ELR (cell line): ENCODE results near the gene PPM1L.

Experiments used
- DNase-seq: peaks from one replicate; pipeline ENCODE4 v3.0.0-alpha.2; 2015; ENCODE audit warnings: low read depth

PPM1L gene

DNA sequence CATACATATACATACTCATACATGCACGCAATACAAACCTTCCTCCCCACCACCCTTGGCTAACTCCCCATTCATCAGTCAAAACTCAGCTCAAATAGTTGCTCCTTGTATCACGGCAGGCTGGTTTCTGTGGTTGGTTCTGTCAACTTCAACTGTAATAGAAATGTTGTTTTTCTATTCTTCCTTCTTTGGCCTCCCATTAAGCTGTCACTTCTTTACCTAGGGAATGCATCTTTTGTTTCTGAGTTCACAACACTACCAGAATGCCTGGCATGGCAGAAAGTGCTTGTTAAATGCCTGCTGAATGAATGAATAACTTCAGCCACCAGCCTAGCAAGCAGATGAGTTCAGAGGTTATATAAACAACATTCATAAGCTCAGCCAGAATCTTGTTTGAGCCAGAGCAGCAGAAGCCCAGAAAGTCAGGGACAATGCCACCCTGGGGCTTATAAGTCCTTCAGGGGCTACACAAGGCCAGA is 286.0 kb downstream of the PPM1L start:
- no peak for DNase-seq

DNA sequence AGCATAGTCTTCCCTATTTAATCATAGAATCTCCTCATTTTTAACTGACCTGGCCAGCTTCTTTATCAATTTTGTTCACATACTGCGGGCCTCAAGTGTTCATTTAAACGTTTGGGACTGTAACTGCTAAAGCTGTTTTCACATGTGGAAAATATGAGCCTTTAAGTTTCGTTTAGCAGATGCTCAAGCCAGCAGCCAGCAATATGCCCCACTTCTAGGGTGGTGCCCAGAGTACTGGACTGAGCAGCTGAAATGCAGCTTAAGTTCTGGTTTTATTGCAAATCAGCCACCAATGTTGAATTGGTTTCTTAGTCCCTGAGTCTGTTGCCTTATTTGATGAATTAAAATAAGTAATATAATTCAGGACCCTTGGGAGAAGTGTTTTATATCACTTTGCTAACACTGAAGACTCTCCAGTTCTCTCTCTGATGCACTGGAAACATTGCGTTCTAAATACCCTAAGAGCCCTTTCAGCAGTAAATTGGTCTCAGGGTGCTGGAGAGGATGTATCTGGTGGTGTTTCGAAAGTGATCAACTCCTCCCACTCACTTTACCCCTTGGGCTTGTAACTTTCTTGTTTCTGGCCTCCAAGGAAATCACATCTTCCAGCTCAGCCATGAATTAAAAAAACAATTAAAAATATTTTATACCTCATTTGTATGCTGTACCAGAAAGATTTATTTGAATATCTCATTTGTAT is 287.5 kb downstream of the PPM1L start:
- DNase-seq, result no peak

DNA sequence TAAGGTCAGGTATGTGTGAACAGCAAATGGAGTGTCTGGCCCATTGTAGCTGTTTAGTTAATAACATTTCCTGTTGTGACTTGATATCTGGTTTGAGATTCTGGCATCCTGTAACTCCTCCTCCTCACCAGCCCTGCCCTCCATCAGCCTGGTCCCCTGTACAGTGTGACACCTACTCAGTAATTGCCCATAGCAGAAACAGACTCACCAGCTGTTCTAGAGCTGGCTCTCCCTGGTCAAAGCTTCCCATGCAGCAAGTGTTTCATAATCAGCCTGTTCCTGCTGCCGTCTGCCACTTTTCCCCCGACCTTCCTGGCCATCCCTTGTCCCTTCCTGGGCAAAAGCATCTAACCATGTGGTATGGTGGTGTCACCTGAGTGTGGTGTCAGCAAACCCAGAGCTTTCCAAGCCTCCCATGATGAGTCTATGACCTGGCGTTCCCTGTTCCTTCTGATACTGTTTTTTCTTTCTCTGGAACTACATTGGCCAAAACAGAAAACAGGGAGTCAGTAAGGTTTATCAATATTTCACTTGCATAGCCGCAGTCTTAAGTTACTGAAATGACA is 293.7 kb downstream of the PPM1L start:
- no peak for DNase-seq

DNA sequence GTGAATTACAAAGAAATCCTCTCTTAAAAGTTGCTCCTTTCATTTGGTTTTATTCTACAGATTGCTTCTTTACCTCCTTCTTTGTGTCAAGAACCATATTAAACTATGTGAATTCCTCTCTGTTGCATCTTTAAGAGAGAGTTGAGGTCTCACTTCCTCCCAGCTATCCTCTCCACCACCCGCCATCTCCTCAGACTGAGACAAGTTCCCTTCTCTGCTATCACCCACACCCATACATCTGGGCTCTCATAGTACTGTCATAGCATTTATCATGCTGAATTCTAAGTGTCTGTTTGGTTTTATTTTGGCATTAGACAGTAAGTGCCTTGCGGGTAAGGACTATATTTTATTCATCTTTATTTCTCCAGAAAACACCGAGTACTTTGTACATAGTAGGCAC is 294.9 kb downstream of the PPM1L start:
- DNase-seq, result no peak

DNA sequence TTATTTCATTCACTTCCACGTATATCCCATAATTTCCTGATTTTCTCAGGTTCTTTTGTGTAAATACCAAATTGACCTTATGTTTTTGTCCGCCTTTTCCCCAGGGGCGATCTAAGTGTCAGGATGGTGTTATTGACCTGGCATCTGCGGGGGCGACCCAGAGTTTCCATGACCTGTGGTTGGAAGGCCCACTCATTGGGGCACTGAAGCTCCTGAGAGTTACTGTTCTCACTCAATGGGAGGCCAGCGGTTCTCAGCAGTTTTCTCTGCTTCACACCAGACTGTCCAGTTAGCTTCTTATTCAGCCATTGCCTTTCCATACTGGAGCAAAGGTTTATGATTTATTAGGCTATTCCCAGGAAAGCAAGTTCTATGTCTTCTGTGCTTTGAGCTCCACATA is 295.8 kb downstream of the PPM1L start:
- no peak for DNase-seq

DNA sequence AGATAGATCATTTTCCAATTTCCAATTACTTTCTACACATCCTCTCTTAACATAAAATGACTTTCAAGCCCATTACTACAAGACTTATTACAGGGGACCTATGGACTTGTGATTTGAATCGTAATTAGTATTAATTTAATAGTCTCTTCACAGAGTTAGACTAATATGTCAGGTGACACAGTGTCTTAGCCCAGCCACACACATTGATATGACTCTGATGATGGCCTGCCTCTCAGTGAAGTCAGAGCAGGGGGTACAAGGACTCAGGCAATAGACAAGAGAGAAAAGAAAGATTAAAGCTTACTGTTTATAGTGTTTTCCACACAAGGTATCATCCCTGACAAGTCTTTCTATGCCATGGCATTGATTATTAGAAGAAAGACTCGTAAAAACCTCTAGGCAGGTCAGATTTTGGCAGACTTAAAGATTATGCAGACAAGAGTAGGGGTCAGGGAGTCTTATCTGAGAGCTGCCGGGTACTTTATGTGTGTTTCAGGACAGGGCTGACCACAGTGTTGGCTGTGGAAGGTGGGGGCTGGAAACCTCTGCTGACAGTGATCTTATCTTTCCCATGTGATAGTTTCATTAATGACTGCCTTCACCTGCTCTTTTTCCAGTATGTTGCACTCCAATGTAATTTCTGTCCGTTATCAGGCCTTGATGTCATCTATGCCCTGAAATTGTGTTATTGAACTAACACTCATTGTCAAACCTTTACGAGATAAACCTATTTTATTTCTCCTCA is 299.0 kb downstream of the PPM1L start:
- DNase-seq, result no peak

DNA sequence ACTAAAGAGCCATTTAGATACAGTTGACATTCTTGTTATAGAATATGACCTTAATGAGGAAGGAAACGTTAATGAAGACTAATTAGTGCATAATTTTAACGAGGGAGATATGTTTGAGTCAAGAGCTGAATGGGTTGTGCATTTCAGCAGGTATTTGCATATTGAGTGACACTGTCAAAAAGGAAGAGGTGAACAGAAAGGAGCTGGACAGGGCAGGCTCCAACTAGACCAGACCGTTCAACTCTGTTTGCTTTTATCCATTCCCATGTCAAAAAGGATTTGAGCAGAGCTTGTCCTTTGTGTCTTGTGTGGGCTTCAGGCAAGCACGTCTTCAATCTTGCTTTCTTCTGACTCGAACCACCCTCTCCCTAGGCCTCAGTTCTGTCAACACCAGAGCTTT is 308.4 kb downstream of the PPM1L start:
- no peak for DNase-seq

DNA sequence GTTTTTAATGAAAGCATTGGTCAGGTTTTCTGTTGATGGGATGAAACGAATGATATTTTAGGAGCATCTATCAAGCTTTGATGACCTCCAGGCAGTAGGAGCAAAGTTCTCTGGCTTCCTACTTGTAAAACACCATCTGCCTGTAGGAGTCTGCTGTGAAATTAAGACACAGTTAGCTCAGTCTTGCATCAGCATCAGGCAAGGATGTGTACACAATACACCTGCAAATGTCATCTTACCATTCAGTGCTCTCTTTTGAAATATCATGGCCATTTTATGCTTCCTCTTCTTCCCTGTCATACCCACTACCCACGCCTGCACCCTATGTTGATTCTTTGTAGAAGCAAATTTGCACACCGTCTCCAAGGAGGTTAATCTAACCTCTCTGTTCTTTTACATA is 310.9 kb downstream of the PPM1L start:
- no peak for DNase-seq

DNA sequence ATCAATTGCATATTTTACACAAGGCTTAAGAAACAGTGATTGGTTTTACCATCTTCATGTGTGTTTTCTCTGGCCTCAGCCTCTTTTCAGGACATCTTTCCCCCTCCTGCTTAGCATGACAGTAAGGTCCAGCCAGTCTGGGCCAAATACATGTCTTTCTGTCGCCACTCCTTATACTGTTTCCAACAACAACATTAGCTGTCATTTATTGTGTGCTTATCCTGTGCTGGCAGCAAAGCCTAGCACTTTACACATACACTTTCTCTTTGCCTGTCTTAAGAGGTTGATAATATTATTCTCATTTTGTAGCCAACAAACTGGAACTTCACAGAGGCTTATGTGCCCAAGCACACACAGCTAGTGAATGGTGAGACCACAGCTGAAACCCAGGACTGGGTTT is 311.3 kb downstream of the PPM1L start:
- no peak for DNase-seq

DNA sequence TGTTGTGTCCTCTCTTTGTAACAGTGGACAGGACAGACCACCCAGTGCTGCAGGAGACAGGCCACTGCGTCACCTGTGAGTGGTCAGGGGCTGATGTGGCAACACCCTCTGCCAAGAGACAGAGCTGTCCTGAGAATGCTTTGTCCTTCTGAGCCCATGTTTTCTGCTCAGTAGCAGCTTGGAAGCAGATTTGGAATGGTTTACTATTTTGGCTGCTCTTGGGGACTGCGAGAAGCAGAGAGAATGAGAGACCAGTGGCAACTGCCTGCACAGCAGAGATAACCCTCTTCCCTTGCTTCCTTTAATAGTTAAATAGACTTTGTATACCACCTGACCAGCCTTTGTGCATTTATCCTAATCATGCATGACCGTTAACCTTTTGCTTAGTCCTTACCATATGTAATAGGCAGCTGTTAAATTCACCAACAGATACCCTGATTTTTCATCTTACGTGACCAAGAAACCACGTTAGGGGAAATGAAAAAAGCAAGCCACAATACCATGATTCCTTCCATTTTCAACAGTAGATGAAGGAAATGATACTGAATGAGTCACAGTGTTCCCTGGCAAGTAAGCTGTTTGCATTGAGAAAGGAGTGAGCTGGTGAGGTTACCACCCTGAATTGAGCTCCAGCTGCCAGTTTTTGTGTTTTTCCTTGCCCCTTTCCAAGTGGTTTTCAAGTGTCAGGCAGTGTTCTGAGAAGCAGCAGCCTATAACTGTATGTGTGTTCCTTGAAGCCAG is 313.6 kb downstream of the PPM1L start:
- peak; percentile 65 for DNase-seq

DNA sequence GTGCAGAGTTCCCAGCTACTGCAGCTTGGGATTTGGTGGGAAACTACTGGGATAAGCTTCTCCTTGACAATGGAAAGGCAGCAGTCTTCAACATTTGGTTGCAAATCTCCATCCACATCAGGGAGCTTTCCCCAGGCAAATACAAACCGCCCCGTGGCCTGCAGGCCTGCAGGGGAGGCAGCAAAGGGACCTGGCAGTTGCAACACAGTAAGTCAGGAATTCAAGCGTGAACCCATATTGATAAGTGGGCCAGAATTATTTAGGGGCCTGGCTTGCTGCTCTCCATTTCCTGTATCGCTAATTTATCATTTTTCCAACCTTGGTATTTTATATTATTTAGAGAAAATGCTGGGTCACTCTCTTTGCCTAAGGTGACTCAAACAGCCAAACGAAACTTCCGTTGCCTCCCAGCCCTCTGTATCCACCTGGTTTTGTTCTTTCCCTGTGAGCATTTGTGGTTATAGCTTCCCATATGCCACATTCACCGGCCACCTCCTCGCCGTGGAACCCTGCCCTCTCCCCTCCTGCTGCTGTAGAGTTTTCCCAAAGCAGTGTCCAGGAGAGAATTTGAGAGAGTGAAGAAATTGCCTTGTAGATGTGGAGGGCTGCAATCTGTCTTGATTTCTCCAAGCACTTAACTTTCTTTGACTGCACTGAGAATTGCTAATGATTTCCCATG is 314.4 kb downstream of the PPM1L start:
- no peak for DNase-seq

DNA sequence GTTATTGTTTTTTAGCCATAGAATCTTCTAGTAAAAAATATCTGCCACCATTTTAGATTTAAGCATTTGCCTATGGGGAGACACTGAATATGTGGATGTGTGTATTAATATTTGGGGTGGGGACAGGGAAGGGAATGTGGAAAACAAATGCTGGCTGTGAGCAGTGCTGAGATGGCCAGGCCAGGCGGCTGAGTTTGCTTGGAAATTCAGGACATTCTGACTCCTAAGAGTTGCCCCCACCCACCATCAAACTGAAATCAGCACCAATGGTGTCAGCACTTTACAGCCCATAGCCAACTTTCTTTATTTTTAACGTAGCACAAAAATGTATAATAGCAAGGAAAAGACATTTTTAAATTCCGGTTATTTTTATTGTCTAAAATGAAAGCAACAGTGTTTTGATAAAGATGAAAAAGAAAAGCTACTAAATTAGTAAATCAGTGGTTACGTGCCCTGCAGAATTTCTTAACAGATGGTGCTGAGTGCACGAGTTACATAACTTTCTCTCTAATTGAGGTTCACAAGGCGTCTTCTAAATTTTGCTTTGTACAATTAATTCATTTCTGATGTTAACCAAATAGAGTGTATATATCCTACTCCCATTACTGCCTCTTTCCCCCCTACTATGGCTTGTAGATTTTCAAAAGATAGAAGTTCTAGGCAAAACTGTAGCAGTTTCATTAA is 315.1 kb downstream of the PPM1L start:
- DNase-seq, result no peak

DNA sequence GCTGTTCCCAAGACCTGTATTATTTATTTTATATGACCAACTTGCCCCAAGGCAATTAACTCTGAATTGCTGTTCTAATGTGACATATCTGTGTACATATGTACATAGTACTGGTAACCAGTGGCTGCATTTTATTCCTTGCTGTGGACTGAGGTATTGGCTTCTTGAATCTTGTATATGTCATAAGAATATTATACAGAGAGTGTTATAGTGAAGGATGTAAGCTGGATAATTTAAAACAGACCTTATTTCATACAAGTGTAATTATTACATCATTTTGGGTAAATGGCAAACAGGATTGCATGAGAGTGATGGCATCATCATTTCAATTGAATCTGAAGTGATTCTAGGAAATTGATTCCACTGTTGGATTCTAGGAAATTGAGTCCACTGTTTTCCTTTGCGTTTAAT is 316.2 kb downstream of the PPM1L start:
- no peak for DNase-seq

DNA sequence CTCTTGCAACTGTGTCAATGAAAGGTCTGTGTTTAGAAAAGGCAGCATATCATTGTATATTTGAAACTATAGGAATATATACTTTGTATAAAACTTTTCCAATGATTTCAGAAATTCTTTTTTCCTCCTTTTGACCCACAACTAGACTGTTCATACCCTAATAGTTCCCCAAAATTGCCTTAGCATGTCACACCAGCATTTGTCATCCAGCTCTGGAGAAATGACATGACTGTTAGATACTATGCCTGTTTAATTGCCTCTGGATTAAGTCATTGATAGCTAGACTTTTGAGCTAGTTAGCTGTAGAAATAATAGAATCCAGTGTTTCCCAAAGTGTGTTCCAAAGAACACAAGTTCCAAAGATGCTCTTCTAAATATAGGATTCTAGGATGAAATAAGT is 316.7 kb downstream of the PPM1L start:
- no peak for DNase-seq

DNA sequence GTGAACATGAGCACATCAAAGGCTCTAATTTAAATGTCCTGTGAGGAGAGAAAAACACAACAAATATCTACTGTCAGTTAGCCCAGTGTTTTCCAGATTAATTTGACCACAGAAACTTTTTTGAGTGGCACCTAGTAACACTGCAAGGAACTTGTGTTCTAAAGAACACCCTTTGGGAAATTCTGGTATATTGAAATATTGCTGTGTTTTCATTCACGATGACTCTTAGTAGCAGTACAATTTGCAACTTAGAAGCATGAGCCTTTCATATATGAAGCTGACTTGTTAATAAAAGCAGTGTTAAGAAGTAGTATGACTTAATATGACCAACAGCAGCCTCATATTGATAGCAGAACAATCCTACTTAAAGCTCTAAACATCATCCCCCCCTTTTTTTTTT is 317.1 kb downstream of the PPM1L start:
- no peak for DNase-seq

DNA sequence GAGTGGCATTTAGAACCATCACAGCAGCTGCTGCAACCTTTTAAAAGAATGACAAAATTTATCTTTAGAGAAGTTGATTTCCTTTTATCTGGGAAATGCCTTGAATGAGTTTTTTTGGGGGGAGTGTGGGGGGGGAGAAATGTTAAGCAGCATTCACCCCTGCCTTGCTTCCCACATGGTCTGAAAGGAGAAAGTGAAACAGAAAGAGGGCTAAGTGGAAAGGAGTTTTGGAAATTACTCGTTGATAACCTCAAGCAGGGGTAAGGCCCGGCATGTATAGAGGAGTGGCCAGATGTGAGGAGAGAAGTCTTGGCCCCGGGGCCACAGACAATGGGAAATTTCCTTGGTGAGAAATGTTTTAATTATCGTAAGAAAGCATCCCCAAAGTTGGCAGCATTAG is 325.6 kb downstream of the PPM1L start:
- no peak for DNase-seq

DNA sequence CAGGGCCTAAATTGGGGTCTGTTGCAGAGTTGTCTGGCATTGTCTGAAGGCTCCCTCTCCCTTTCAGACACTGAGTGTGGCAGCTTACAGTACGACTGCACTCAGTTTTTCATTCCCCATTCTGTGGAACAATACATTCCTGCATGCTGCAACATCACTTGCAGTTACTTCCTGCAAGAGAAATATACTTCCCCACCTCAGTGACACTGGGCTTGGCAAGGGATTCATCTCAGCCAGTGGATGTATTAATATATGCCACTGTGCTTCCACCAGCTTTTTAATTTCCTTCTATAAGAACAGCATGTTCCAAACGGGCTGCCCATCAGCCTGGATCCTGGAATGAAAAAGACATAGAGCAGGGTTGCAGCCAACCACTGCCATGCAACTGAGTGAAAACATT is 326.0 kb downstream of the PPM1L start:
- no peak for DNase-seq

DNA sequence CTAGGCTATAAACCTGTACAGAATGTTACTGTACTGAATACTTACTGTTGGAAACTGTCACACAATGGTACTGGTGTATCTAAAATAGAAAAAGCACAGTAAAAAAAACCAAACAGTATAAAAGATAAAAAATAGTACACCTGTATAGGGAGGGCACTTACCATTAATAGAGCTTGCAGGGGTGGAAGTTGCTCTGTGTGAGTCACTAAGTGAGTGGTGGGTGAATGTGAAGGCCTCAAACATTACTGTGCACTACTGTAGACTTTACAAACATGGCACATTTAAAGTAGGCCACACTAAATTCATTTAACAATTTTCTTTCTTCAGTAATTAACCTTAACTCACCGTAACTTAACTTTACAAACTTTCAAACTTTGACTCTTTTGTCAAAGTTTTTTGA is 327.1 kb downstream of the PPM1L start:
- DNase-seq, result no peak

DNA sequence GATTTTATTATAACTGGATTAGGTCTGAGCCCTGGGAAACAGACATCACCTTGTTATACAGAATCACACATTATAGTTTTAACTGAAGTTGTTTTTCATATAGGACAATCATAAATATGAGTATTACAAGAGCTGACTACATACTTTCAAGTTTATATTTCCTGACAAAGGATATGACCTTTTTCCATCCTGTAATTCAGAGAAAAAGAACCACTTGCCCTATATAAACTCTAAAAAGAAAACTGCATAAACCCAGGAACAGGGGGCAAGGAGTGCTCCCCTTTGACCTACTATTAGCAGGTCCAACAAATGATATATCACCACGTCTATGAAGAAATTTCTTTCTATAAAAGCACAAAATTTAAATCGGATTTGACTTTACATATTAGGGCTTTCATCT is 328.2 kb downstream of the PPM1L start:
- DNase-seq, result no peak

DNA sequence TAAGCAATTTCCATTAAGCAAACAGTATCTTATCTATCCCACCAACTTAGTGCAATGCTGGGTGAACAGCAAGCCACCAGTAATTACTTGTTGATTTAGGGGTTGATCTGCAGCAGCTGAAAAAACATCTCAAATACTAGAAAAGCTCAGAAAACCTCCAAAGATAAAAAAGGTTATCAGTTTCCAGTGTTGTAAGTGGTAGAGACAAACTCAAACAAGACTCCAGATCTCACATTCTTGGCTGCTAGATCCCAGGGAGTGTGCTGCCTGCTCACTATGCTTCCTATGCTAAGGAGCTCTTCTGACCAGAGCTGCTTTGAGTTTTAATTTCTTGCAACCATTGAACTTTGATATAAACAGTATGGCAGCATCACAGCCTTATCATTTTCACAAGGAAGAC is 337.9 kb downstream of the PPM1L start:
- no peak for DNase-seq

DNA sequence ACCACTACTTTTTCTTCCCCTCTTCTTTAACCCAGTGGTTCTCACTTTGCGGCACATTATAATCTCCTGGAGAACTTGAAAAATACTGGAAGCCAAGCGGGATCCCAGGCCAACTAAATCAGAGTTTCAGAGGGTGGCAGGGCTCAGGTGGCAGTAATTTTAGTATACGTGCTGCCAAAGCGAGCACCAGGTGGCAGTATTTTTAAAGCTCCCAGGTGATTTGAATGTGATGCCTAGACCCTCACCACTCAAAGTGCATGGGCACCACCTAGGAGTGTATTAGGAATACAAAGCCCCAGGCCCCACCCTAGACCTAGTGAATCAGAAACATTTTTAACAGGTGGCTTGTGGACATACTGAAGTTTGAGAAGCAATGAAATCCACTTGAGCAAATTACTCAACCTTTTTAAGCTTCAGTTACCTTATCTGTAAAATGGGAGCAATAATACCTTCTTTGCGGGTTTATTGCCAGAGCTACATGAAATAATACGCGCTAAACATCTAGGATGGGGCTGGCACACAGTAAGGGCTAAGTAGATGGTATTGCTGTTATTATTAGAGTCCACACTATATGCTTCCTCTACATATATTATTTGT is 340.8 kb downstream of the PPM1L start:
- DNase-seq, result peak; percentile 28
